ENCODE results near the gene FOXB1. TPM values are rescaled to one million over a fixed set of nuclear protein-coding genes. Genes with fewer than 3 reads are reported as not detected.

Gene FOXB1
- polyA plus RNA-seq (2011; rRNA removed) = not detected in 2 replicates
- polyA minus RNA-seq (2011; rRNA and poly(A)+ RNA removed) = not detected in 2 replicates

GRCh38 chr15:60004009-60004845 lies at the start of gene FOXB1:
Gene FOXB1, plus strand, starts transcription at chr15:60004311. Its CDS starts 653 bp downstream, at chr15:60004964.
- peaks cover 88% of the 10 kb centered on the region for H3K27me3 ChIP-seq (ENCODE audit: control insufficient read depth, insufficient read depth, low read length)
- H3K4me3 ChIP-seq (ENCODE audit: low read depth, low read length) = peak within 1 kb of the TSS; percentile 25; the same call in 1 of the 2 replicates
- peaks cover 4% of the 10 kb centered on the region; the same call in 1 of the 2 replicates for H3K9me3 ChIP-seq (ENCODE audit: control insufficient read depth, insufficient read depth, low read length)
- POLR2A ChIA-PET = interaction anchor here (1.2 kb wide), 1 partner anchor 9 kb away, joined by 3 read pairs; no protein-coding TSS in a partner anchor
- no peak within 1 kb of the TSS for H3K27ac ChIP-seq (ENCODE audit: low read depth, low read length)
- no peak for DNase-seq (ENCODE audit: low read depth, low spot score)
- TF ChIP-seq, protein P1, sequence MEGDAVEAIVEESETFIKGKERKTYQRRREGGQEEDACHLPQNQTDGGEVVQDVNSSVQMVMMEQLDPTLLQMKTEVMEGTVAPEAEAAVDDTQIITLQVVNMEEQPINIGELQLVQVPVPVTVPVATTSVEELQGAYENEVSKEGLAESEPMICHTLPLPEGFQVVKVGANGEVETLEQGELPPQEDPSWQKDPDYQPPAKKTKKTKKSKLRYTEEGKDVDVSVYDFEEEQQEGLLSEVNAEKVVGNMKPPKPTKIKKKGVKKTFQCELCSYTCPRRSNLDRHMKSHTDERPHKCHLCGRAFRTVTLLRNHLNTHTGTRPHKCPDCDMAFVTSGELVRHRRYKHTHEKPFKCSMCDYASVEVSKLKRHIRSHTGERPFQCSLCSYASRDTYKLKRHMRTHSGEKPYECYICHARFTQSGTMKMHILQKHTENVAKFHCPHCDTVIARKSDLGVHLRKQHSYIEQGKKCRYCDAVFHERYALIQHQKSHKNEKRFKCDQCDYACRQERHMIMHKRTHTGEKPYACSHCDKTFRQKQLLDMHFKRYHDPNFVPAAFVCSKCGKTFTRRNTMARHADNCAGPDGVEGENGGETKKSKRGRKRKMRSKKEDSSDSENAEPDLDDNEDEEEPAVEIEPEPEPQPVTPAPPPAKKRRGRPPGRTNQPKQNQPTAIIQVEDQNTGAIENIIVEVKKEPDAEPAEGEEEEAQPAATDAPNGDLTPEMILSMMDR (IDR thresholded peaks at IDR 0.05; ENCODE audit: low read depth, low read length) = no peak
- CTCF ChIA-PET = no interaction called here

DNA sequence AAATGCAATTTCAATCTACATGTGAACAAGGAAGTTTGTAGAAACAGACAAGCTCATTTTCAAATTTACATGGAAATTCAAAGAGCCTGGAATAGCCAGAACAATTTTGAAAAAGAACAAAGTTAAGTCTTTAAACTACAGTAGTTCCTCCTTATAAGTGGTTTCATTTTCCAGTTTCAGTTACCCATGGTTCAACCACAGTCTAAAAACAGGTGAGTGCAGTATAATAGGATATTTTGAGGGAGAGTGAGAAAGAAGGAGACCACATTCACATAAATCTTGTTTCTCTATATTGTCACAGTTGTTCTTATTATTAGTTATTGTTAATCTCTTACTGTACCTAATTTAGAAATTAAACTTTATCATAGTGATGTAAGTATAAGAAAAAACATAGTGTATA lies 45.8 kb upstream of the FOXB1 start:
- Histone ChIP-seq H3K9me3 (ENCODE audit: control insufficient read depth, insufficient read depth, low read length) (no peaks in the 10 kb centered on the region), H3K4me3 (ENCODE audit: low read depth, low read length) (no peak overlapping the region), H3K27ac (ENCODE audit: low read depth, low read length) (no peak overlapping the region), H3K27me3 (ENCODE audit: control insufficient read depth, insufficient read depth, low read length) (no peaks in the 10 kb centered on the region)
- ChIA-PET CTCF (no interaction called here), POLR2A (no interaction called here)
- TF ChIP-seq, protein P1 (IDR thresholded peaks at IDR 0.05; ENCODE audit: low read depth, low read length) = no peak
- DNase-seq (ENCODE audit: low read depth, low spot score) = no peak

DNA sequence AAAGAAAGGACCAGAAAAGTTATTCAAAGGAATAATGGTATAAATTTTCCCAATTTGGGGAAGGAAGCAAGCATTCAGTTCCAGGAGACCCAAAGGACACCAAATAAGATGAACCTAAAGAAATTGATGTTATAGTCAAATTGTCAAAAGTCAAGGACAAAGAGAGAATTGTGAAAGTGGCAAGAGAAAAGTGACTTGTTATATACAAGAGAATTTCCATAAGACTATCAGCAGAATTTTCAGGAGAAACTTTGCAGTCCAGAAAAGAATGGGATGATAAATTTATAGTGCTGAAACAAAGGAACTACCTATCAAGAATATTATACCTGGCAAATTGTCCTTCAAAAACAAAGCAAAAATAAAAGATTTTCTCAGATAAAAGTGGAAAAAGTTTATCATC lies 43.8 kb upstream of the FOXB1 start:
- Histone ChIP-seq H3K9me3 (ENCODE audit: control insufficient read depth, insufficient read depth, low read length) (no peaks in the 10 kb centered on the region), H3K27ac (ENCODE audit: low read depth, low read length) (no peak overlapping the region), H3K4me3 (ENCODE audit: low read depth, low read length) (no peak overlapping the region), H3K27me3 (ENCODE audit: control insufficient read depth, insufficient read depth, low read length) (no peaks in the 10 kb centered on the region)
- DNase-seq (ENCODE audit: low read depth, low spot score) = no peak
- POLR2A ChIA-PET = no interaction called here
- TF ChIP-seq, protein P1 (IDR thresholded peaks at IDR 0.05; ENCODE audit: low read depth, low read length) = no peak
- CTCF ChIA-PET = no interaction called here

- ChIA-PET CTCF (no interaction called here), POLR2A (no interaction called here)
- Histone ChIP-seq H3K27me3 (ENCODE audit: control insufficient read depth, insufficient read depth, low read length) (no peaks in the 10 kb centered on the region), H3K27ac (ENCODE audit: low read depth, low read length) (no peak overlapping the region), H3K9me3 (ENCODE audit: control insufficient read depth, insufficient read depth, low read length) (no peaks in the 10 kb centered on the region), H3K4me3 (ENCODE audit: low read depth, low read length) (no peak overlapping the region)
- no peak for DNase-seq (ENCODE audit: low read depth, low spot score)
- TF ChIP-seq, protein P1 (IDR thresholded peaks at IDR 0.05; ENCODE audit: low read depth, low read length) = no peak
Measured at GRCh38 chr15:59963322-59963721, 40.8 kb upstream of the FOXB1 start.

GRCh38 chr15:59963925-59964324 lies 40.2 kb upstream of the FOXB1 start:
- TF ChIP-seq, protein P1 (IDR thresholded peaks at IDR 0.05; ENCODE audit: low read depth, low read length) = no peak
- H3K9me3 ChIP-seq (ENCODE audit: control insufficient read depth, insufficient read depth, low read length) = no peaks in the 10 kb centered on the region
- POLR2A ChIA-PET = no interaction called here

More at GRCh38 chr15:59963925-59964324, 40.2 kb upstream of the FOXB1 start:
- Histone ChIP-seq H3K27ac (ENCODE audit: low read depth, low read length) (no peak overlapping the region), H3K4me3 (ENCODE audit: low read depth, low read length) (no peak overlapping the region), H3K27me3 (ENCODE audit: control insufficient read depth, insufficient read depth, low read length) (no peaks in the 10 kb centered on the region)
- CTCF ChIA-PET = no interaction called here
- no peak for DNase-seq (ENCODE audit: low read depth, low spot score)

Data from AG04450 (cell line).